ENCODE measurements around the gene NEU2. TPM values are rescaled to one million over a fixed set of nuclear protein-coding genes. Genes with fewer than 3 reads are reported as not detected.

NEU2 gene
- total and polyA plus RNA-seq, 9 of the 15 experiments (the other 6 are each of a cell fraction or from before 2014, with no cell fraction given) = not detected

DNA sequence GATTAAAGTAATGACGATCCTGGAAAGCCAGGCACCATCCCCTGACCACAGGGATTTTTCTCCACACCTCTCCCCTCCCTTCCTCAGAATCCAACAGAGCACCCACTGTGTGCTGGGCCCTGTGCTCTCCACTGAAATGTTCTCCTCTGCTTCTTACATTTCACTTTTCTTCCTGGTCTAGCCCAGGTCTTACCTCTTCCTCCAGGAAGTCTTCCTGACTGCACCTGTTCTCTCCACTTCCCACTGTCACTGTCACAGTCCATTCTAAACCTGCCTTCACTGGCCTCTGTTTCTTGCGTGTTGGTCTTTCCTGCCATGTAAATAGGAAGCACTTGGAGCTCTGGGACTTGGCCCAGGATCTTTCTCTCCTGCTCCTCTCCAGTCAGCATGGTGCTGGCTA is 12.0 kb upstream of the NEU2 start (continued):
- TF ChIP-seq FOXA3 (CRISPR knock-in tag; conservative IDR thresholded peaks at IDR 0.05 in 1 of 2, IDR thresholded peaks at IDR 0.05 in 1 of 2) (no peak), CBFA2T3 (IDR thresholded peaks at IDR 0.05) (no peak), BCOR (IDR thresholded peaks at IDR 0.05) (peak; percentile 36; the same call in 1 of the 2 replicates), BRD9 (IDR thresholded peaks at IDR 0.05; ENCODE audit: low read depth, partially characterized antibody) (no peak), SOX6 (IDR thresholded peaks at IDR 0.05) (no peak), ZC3H4 (CRISPR knock-in tag; IDR thresholded peaks at IDR 0.05; ENCODE audit: borderline replicate concordance) (no peak), CHD2 (IDR thresholded peaks at IDR 0.05; ENCODE audit: low read depth, low read length) (no peak), SMARCA5 (IDR thresholded peaks at IDR 0.05) (peak; percentile 18; the same call in 1 of the 2 replicates), CSDE1 (IDR thresholded peaks at IDR 0.05) (no peak), HDGF (IDR thresholded peaks at IDR 0.05) (no peak), ARID2 (IDR thresholded peaks at IDR 0.05) (no peak), NUFIP1 (IDR thresholded peaks at IDR 0.05; ENCODE audit: partially characterized antibody) (no peak)
- TF ChIP-seq, protein P1, sequence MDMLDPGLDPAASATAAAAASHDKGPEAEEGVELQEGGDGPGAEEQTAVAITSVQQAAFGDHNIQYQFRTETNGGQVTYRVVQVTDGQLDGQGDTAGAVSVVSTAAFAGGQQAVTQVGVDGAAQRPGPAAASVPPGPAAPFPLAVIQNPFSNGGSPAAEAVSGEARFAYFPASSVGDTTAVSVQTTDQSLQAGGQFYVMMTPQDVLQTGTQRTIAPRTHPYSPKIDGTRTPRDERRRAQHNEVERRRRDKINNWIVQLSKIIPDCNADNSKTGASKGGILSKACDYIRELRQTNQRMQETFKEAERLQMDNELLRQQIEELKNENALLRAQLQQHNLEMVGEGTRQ (CRISPR knock-in tag; IDR thresholded peaks at IDR 0.05) = no peak
- TF ChIP-seq, protein P2, sequence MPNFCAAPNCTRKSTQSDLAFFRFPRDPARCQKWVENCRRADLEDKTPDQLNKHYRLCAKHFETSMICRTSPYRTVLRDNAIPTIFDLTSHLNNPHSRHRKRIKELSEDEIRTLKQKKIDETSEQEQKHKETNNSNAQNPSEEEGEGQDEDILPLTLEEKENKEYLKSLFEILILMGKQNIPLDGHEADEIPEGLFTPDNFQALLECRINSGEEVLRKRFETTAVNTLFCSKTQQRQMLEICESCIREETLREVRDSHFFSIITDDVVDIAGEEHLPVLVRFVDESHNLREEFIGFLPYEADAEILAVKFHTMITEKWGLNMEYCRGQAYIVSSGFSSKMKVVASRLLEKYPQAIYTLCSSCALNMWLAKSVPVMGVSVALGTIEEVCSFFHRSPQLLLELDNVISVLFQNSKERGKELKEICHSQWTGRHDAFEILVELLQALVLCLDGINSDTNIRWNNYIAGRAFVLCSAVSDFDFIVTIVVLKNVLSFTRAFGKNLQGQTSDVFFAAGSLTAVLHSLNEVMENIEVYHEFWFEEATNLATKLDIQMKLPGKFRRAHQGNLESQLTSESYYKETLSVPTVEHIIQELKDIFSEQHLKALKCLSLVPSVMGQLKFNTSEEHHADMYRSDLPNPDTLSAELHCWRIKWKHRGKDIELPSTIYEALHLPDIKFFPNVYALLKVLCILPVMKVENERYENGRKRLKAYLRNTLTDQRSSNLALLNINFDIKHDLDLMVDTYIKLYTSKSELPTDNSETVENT (CRISPR knock-in tag; IDR thresholded peaks at IDR 0.05) = no peak
